Immature natural killer cell (primary cell): ENCODE results near the gene TMPRSS11A. TPM values are rescaled to one million over a fixed set of nuclear protein-coding genes. Genes with fewer than 3 reads are reported as not detected.
A peak's percentile ranks its signal among the peaks of the same experiment; 100 is the strongest.

Experiments used
- DNase-seq, 3 donors: peaks; one replicate each; pipeline ENCODE4 v3.0.0; 2022; ENCODE audit warnings: mixed read lengths in 1 of 3
- H3K27ac Mint-ChIP-seq, 6 donors: one replicate each; pipeline ENCODE4 v1.8.0; 2020; ENCODE audit warnings: mixed read lengths in 6 of 6, mild to moderate bottlenecking in 5 of 6, inconsistent platforms in 4 of 6, moderate library complexity in 3 of 6
- H3K27me3 Mint-ChIP-seq, 3 donors: one replicate each; pipeline ENCODE4 v1.8.0; 2020 to 2021; ENCODE audit warnings: low read depth in 3 of 3, mild to moderate bottlenecking in 3 of 3, mixed read lengths in 3 of 3, moderate library complexity in 3 of 3, inconsistent platforms in 1 of 3
- H3K36me3 Mint-ChIP-seq, 3 donors: one replicate each; pipeline ENCODE4 v1.8.0; 2020; ENCODE audit warnings: mixed read lengths in 3 of 3, inconsistent platforms in 2 of 3, mild to moderate bottlenecking in 2 of 3
- H3K4me1 Mint-ChIP-seq, 2 donors: one replicate each; pipeline ENCODE4 v1.8.0; 2020; ENCODE audit warnings: inconsistent platforms in 2 of 2, mild to moderate bottlenecking in 2 of 2, mixed read lengths in 2 of 2, moderate library complexity in 1 of 2
- H3K4me3 Mint-ChIP-seq, 5 donors: one replicate each; pipeline ENCODE4 v1.8.0; 2020; ENCODE audit warnings: mild to moderate bottlenecking in 5 of 5, mixed read lengths in 5 of 5, inconsistent platforms in 3 of 5, moderate library complexity in 3 of 5
- H3K9me3 Mint-ChIP-seq, 6 donors: one replicate each; pipeline ENCODE4 v1.8.0; 2020; ENCODE audit warnings: mild to moderate bottlenecking in 6 of 6, mixed read lengths in 6 of 6, inconsistent platforms in 4 of 6, moderate library complexity in 3 of 6
- polyA plus RNA-seq, 3 donors: library from polyadenylated mRNA; unstranded; fragments of 300-500 nt; fragmentation: Illumina TruSeq; gene quantifications; one replicate each; pipeline ENCODE4 v1.2.3, GENCODE V29; 2021

The TMPRSS11A gene
- polyA plus RNA-seq, 3 donors from 2014 or later: not detected

DNA sequence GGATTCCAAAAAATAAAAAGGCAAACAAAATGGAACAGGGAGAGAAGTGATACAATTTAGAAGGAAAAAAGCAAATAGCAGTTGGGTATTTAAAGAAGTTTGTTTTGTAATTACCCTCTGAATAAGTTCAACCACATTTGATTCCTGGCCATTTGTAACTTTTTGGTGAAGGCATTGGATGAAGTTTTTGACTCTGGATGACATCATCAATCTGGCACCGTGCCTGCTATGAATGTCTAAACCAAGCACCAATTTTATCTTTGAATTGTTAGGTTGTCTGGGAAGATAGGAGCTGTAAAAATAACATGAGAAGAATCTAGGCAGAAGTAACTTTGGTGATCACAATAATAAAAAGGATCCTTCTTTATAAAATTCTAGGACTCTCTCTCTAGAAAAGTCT, 29.5 kb downstream of the TMPRSS11A start:
- Mint-ChIP-seq H3K36me3 (no peaks in the 10 kb centered on the region), H3K9me3 (peaks cover 0 to 2% (median 0%) of the 10 kb centered on the region in 6 donors), H3K27ac (no peak overlapping the region), H3K27me3 (peaks cover 0 to 7% (median 3%) of the 10 kb centered on the region in 3 donors), H3K4me3 (no peak overlapping the region), H3K4me1 (no peaks in the 10 kb centered on the region)
- DNase-seq: no peak

DNA sequence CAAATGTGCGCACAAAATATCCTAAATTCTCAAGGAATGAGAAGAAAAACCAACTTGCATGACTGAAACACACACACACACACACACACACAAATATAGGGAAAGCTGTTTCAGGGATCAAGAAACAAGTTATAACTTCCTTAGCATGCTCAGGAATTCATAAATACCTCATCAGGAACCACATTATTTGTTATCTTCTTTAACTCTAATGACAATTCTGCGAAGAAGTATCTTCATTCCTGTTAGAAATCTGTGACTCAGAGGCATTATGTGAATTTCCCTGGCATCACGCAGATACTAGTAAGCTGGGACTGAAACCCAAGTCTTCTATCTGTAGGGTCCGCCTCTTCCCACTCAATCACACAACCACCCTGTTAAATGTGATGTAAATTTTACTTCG, 30.3 kb downstream of the TMPRSS11A start:
- Mint-ChIP-seq H3K9me3 (peaks cover 0 to 2% (median 0%) of the 10 kb centered on the region in 6 donors), H3K4me3 (no peak overlapping the region), H3K27me3 (peaks cover 0 to 7% (median 3%) of the 10 kb centered on the region in 3 donors), H3K36me3 (no peaks in the 10 kb centered on the region), H3K4me1 (no peaks in the 10 kb centered on the region), H3K27ac (no peak overlapping the region)
- DNase-seq: no peak

DNA sequence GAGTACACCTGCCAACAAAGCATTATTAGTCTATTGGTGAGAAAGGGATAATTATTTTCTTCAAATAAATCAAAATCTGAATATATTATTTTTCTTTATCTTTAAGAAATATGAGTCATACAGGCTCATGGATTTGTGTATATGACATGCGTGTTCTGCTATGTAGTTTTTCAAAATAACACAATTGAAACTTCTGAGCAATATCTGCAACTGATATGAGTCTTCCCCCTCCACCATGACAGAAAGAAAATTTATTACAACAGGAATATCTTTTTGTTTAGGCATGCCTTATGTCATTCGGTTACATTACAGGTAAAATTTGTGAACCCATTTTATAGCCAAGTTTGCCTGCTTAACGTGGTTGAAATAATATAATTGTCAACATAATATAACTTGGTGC, 32.0 kb downstream of the TMPRSS11A start:
- DNase-seq: no peak
- H3K9me3 Mint-ChIP-seq: peaks cover 0 to 2% (median 0%) of the 10 kb centered on the region in 6 donors
- no peaks in the 10 kb centered on the region for H3K4me1 Mint-ChIP-seq
- H3K36me3 Mint-ChIP-seq: no peaks in the 10 kb centered on the region
- no peak overlapping the region for H3K27ac Mint-ChIP-seq
- no peak overlapping the region for H3K4me3 Mint-ChIP-seq
- H3K27me3 Mint-ChIP-seq: peaks cover 0 to 7% (median 3%) of the 10 kb centered on the region in 3 donors

DNA sequence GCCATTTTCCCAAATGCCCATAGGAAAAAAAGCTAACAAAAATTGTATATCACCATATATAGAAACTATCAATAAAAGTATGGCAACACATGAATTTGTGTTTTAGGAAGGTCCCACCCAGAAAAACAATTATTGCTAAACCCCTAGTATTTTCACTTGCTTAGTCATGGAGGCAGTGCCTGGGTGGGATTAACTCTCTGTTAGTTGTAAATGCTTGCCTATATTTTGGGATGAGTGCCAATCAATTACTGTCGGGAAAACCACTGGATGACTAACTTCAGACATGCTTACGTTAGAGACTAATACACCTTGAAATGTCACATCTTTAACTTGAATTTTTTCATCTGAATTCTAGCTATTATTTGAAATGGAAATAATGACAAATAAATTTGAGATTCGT, 33.9 kb downstream of the TMPRSS11A start:
- H3K9me3 Mint-ChIP-seq: peaks cover 0 to 1% (median 0%) of the 10 kb centered on the region in 6 donors
- no peak for DNase-seq
- H3K4me1 Mint-ChIP-seq: no peaks in the 10 kb centered on the region
- H3K4me3 Mint-ChIP-seq: no peak overlapping the region
- H3K36me3 Mint-ChIP-seq: no peaks in the 10 kb centered on the region
- no peak overlapping the region for H3K27ac Mint-ChIP-seq
- peaks cover 0 to 7% (median 3%) of the 10 kb centered on the region in 3 donors for H3K27me3 Mint-ChIP-seq

DNA sequence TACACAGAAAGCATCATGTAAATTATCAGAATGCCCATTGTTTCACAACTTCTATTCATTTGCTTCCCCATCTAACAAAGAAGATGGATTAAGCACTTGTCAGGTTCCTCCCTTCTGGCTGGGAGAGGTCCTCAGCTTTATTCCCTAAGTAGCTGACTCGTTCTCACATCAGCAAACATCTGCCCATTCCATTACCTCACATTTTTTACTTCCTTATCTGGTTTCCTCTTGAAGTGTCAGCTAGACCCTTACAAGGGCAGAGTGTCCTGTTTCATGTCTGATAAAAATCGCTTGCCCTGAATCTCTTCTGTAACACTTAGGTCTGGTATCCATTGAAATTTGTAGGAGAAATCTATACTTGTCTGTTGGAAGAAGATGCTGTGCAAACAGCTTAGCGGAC, 34.7 kb downstream of the TMPRSS11A start:
- Mint-ChIP-seq H3K27ac (no peak overlapping the region), H3K4me3 (no peak overlapping the region), H3K27me3 (peaks cover 0 to 7% (median 3%) of the 10 kb centered on the region in 3 donors)

DNA sequence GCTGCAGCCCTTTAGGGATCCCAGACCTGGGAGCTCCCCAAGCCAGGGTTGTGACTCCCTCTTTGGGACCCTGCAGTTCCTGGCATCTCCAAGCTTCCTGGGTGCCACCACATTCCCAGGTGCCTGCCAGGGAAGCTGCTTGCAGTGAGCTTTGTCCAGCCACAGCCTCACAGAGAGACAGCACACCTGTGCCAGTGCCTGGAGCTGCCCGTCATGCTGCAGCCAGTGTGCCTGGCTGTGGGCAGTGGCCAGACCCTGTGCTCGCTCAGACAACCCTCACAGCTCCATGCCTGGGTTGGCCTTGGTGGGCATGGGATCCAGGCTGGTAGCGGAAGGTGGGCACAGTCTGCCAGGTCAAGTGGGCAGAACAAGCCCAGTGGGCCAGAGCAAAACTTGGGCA, 36.0 kb downstream of the TMPRSS11A start:
- DNase-seq: no peak
- H3K4me1 Mint-ChIP-seq: no peaks in the 10 kb centered on the region
- H3K36me3 Mint-ChIP-seq: no peaks in the 10 kb centered on the region
- peaks cover 0 to 1% (median 0%) of the 10 kb centered on the region in 6 donors for H3K9me3 Mint-ChIP-seq
- H3K27me3 Mint-ChIP-seq: peaks cover 0 to 3% (median 2%) of the 10 kb centered on the region in 3 donors
- H3K4me3 Mint-ChIP-seq: no peak overlapping the region
- no peak overlapping the region for H3K27ac Mint-ChIP-seq

More for the DNA sequence above, 34.7 kb downstream of the TMPRSS11A start:
- Mint-ChIP-seq H3K9me3 (peaks cover 0 to 1% (median 0%) of the 10 kb centered on the region in 6 donors), H3K4me1 (no peaks in the 10 kb centered on the region), H3K36me3 (no peaks in the 10 kb centered on the region)
- DNase-seq: no peak

DNA sequence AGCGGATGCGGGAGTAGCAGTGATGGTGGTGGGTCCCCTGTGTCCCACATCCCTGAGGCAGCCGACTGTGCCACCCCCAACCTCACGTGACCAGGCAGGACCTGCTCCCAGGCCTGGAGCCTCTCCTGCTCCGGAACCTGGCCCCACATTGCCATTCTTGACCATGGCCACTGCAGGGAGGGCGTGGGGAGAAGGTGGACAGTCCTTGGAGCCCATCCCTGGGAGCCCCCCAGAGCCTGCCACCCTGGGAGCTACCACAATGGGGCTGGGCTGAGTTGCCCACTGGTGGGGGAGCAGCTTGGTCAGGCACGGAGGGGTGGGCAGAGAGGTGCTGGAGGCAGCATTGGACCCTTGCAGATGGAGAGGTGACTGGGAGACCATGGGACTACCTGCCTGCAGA, 36.8 kb downstream of the TMPRSS11A start:
- no peak for DNase-seq
- no peak overlapping the region for H3K4me3 Mint-ChIP-seq
- peaks cover 0 to 3% (median 2%) of the 10 kb centered on the region in 3 donors for H3K27me3 Mint-ChIP-seq
- H3K4me1 Mint-ChIP-seq: no peaks in the 10 kb centered on the region
- peaks cover 0 to 1% (median 0%) of the 10 kb centered on the region in 6 donors for H3K9me3 Mint-ChIP-seq
- no peaks in the 10 kb centered on the region for H3K36me3 Mint-ChIP-seq
- H3K27ac Mint-ChIP-seq: no peak overlapping the region

DNA sequence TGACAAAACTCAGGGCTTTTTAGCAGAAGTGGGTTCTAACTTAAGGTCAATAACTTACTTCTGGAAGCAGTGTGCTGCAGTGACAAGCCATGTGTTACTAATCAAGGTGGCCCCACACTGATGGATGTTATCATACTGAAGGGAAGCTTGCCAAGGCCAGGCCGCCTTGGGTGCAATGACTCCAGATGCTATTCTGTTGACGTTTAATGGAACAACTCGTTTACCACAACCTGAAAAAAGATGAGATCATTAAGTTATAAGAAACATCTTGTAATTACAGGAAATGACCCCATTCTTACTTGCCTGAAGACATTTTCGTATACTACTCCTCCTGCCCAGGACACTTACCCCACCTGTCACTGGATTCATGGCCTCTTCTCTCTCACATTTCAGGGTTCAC, 40.6 kb downstream of the TMPRSS11A start:
- Mint-ChIP-seq H3K27ac (no peak overlapping the region), H3K4me3 (no peak overlapping the region), H3K4me1 (no peaks in the 10 kb centered on the region), H3K9me3 (no peaks in the 10 kb centered on the region), H3K36me3 (no peaks in the 10 kb centered on the region), H3K27me3 (peaks cover 0 to 3% (median 2%) of the 10 kb centered on the region in 3 donors)
- DNase-seq: no peak

DNA sequence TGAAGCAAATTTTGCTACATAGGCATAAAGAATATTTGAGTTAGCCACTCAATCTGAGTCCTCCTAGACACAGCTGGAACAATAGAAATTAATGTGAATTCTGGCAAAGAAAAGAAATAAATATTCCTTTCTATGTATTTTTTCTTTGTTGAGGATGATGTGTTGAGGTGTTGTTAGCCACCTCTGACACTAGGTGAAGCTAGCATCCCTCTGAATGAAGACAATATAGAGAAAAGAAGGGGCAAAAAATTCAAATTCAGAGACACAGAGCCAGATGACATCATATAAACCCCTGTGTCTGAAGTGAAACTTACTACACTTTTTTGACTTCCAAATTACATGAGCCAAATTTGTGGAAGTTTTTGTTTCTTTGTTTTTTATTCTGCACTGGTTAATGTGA, 44.9 kb downstream of the TMPRSS11A start:
- no peaks in the 10 kb centered on the region for H3K9me3 Mint-ChIP-seq
- H3K36me3 Mint-ChIP-seq: no peaks in the 10 kb centered on the region
- no peak for DNase-seq
- H3K4me1 Mint-ChIP-seq: no peaks in the 10 kb centered on the region
- no peak overlapping the region for H3K27ac Mint-ChIP-seq
- peaks cover 0 to 5% (median 4%) of the 10 kb centered on the region in 3 donors for H3K27me3 Mint-ChIP-seq
- H3K4me3 Mint-ChIP-seq: no peak overlapping the region

DNA sequence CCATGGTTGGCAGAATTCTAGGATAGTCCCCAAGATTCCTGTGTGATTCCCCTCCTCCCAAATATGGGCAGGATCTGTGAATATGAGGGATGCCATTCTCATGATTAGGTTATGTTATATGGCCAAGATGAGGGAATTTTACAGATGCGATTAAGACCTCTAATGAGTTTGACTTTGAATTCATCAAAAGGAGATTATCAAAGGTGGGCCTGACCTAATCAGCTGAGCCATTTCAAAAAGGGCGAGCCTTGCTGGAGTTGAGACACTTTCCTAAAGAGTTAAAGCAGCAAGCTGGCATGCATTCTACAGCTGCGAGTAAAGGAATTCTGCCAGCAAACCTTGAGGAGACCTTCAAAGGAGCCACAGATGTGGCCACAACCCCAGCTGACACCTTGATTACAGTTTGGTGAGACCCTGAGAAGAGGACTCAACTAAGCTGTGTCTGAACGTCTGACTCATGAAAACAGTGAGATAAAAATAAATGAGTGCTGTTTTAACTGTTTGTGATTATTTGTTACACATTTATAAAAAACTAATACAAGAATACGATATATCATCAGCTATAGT, 47.8 kb downstream of the TMPRSS11A start:
- H3K36me3 Mint-ChIP-seq: no peaks in the 10 kb centered on the region
- H3K4me1 Mint-ChIP-seq: no peaks in the 10 kb centered on the region
- no peak for DNase-seq
- H3K27me3 Mint-ChIP-seq: peaks cover 3 to 5% (median 4%) of the 10 kb centered on the region in 3 donors
- H3K27ac Mint-ChIP-seq: no peak overlapping the region
- H3K4me3 Mint-ChIP-seq: no peak overlapping the region
- no peaks in the 10 kb centered on the region for H3K9me3 Mint-ChIP-seq

DNA sequence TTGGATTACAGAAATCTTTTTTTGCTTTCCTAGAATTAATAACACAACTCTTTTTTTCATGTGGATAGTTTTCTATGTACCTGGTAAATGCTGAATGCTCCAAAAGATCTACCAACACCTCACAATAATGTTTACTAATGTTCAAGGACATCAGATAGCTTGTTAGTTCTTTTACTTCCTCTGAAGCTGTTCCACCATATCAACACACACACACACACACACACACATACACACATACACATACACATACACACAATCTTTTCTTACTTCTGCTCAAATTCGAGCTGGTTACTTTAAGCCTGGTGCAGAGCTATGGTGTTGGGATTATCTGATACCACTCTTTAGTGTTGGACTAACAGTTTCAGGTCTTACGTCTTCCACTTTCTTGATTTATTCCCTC, 51.2 kb downstream of the TMPRSS11A start:
- H3K36me3 Mint-ChIP-seq: no peaks in the 10 kb centered on the region
- no peak for DNase-seq
- H3K27me3 Mint-ChIP-seq: peaks cover 2 to 4% (median 3%) of the 10 kb centered on the region in 3 donors
- no peaks in the 10 kb centered on the region for H3K9me3 Mint-ChIP-seq
- H3K4me1 Mint-ChIP-seq: no peaks in the 10 kb centered on the region
- no peak overlapping the region for H3K4me3 Mint-ChIP-seq
- no peak overlapping the region for H3K27ac Mint-ChIP-seq

DNA sequence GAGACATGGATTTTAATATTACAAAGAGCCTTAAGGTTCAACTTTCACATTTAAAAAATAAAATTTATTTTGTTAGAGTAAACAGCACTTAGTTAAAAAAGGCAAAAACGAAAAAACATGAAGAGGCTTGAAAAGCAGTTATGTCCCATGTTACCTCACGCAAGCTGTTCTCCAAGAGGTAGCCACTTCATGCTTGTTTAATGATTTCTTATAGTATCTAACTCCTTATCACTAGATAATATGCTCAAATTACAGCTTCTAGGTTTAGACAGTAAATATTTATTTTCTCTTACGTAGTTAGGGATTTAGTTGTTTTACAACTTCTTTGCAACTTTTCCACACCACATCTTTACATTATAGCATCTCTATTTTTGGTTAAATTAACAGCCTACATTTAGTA, 51.7 kb downstream of the TMPRSS11A start:
- no peak overlapping the region for H3K4me3 Mint-ChIP-seq
- no peak for DNase-seq
- no peak overlapping the region for H3K27ac Mint-ChIP-seq
- H3K36me3 Mint-ChIP-seq: no peaks in the 10 kb centered on the region
- no peaks in the 10 kb centered on the region for H3K9me3 Mint-ChIP-seq
- peaks cover 2 to 5% (median 3%) of the 10 kb centered on the region in 3 donors for H3K27me3 Mint-ChIP-seq
- no peaks in the 10 kb centered on the region for H3K4me1 Mint-ChIP-seq

DNA sequence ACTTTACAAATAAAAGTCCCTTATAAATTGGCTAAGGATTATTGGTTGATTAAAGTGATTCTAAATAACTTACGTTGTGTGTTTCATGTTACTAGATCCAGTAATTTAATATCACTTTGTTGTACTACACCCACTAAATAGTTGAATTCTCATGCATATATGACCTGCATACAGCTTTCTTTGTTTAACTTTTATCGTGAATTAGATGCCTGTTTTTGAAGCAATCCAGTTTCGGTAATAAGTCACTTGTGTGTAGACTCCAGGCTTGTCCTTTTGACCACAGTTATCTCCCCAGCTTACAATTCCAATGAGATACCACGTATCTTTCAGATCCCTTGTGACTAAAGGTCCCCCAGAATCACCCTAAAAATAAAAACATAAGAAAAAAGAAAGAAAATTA, 52.2 kb downstream of the TMPRSS11A start:
- no peak overlapping the region for H3K4me3 Mint-ChIP-seq
- peaks cover 0 to under 1% (median 0%) of the 10 kb centered on the region in 6 donors for H3K9me3 Mint-ChIP-seq
- H3K27me3 Mint-ChIP-seq: peaks cover 2 to 5% (median 3%) of the 10 kb centered on the region in 3 donors
- no peak for DNase-seq
- no peaks in the 10 kb centered on the region for H3K4me1 Mint-ChIP-seq
- no peak overlapping the region for H3K27ac Mint-ChIP-seq
- no peaks in the 10 kb centered on the region for H3K36me3 Mint-ChIP-seq

DNA sequence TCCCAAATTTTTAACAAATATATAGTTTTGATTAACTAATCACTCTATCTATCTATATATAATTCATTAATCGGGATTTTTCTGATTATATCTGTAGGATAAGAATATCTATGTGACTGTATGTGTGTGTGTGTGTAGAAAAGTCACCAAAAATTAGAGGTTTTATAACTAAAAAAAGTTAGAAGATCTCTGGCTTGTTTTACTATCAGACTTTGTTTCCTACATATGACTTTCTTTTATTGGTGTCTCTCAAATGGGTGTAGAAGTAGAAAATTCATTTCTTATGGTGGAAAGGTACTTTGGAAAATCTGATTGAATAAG, 52.7 kb downstream of the TMPRSS11A start:
- Mint-ChIP-seq H3K4me1 (no peaks in the 10 kb centered on the region), H3K27me3 (peaks cover 2 to 5% (median 3%) of the 10 kb centered on the region in 3 donors), H3K27ac (no peak overlapping the region), H3K4me3 (no peak overlapping the region), H3K9me3 (peaks cover 0 to 6% (median 0%) of the 10 kb centered on the region in 6 donors), H3K36me3 (no peaks in the 10 kb centered on the region)
- DNase-seq: no peak

DNA sequence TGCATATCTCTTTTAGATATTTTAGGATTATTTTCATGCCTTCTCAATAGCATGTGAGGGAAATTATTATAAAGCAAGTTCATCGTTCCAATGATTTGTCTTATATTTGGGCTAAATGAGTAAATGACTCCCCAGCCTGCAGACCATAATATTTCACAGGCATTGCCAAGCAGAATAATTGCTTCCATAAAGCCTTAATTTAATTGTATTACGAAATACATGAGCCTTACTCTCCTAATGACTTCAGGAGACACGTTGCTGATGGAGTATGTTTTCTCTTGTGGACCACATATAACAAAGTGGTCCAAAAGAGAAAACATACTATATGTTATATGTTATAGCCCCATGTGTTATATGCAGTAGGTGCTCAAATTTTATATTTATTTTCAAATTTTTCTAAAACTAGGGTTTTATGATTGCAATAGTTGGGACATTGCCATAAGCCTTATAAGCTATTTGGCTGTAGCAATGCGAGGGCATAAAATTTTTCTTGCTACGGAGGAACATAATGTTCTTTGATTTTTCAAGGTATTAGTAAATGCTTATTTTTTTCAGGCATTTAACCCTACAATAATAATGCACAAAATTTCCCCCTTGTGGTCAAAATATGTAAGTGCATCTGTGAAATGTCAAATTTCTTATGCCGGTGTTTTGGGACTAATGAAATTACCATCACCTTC, 53.2 kb downstream of the TMPRSS11A start:
- no peak overlapping the region for H3K4me3 Mint-ChIP-seq
- peak in 1 of 3 donors; percentile 13 for DNase-seq
- H3K27me3 Mint-ChIP-seq: peaks cover 2 to 7% (median 3%) of the 10 kb centered on the region in 3 donors
- H3K9me3 Mint-ChIP-seq: peaks cover 0 to 7% (median 0%) of the 10 kb centered on the region in 6 donors
- no peak overlapping the region for H3K27ac Mint-ChIP-seq
- H3K4me1 Mint-ChIP-seq: no peaks in the 10 kb centered on the region
- H3K36me3 Mint-ChIP-seq: no peaks in the 10 kb centered on the region
